Measurements from ENCODE around the gene GMPPB. TPM values are rescaled to one million over a fixed set of nuclear protein-coding genes. Genes with fewer than 3 reads are reported as not detected.

The GMPPB gene
- total and polyA plus RNA-seq, 4 donors = 12.6 to 57.8 (median 35.6) TPM

DNA sequence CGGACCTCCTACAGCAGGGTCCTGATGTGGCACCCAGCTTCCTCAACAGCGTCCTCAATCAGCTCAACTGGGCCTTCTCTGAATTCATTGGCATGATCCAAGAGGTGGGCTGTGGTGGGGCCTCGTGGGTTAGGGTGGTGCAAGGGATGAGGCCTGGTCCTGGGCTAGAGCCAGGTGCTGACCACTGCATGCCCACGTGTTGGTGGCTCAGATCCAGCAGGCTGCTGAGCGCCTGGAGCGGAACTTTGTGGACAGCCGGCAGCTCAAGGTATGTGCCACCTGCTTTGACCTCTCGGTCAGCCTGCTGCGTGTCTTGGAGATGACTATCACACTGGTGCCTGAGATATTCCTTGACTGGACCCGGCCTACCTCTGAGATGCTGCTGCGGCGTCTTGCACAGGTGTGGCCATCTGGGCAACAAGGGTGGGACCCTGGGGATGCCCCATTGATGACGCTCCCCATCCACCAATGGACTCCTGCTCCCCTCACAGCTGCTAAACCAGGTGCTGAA is 8.1 kb downstream of the GMPPB start:
- Histone ChIP-seq H3K9ac (ENCODE audit: low read depth in 1 of 2, low read length in 2 of 2) (no peak overlapping the region), H3K36me3 (ENCODE audit: control insufficient read depth in 4 of 4, insufficient read depth in 3 of 4, low read depth in 1 of 4, low read length in 3 of 4) (peaks cover 6 to 63% (median 23%) of the 10 kb centered on the region in 4 donors), H3K27me3 (ENCODE audit: control insufficient read depth in 4 of 4, insufficient read depth in 4 of 4, low read length in 3 of 4) (no peaks in the 10 kb centered on the region), H3K9me3 (ENCODE audit: control insufficient read depth in 4 of 4, low read length in 3 of 4) (no peaks in the 10 kb centered on the region), H3K4me1 (ENCODE audit: control insufficient read depth in 4 of 4, insufficient read depth in 4 of 4, low read length in 3 of 4) (peaks cover 2 to 14% (median 7%) of the 10 kb centered on the region in 4 donors), H3K27ac (ENCODE audit: low read depth in 1 of 2, low read length in 2 of 2) (no peak overlapping the region), H3K4me3 (ENCODE audit: low read depth in 1 of 3, low read length in 3 of 3) (no peak overlapping the region)
- 92% methylated on average over 13 of the region's 13 CpGs for WGBS
- DNase-seq (ENCODE audit: low spot score) = no peak
- TF ChIP-seq, protein P1, sequence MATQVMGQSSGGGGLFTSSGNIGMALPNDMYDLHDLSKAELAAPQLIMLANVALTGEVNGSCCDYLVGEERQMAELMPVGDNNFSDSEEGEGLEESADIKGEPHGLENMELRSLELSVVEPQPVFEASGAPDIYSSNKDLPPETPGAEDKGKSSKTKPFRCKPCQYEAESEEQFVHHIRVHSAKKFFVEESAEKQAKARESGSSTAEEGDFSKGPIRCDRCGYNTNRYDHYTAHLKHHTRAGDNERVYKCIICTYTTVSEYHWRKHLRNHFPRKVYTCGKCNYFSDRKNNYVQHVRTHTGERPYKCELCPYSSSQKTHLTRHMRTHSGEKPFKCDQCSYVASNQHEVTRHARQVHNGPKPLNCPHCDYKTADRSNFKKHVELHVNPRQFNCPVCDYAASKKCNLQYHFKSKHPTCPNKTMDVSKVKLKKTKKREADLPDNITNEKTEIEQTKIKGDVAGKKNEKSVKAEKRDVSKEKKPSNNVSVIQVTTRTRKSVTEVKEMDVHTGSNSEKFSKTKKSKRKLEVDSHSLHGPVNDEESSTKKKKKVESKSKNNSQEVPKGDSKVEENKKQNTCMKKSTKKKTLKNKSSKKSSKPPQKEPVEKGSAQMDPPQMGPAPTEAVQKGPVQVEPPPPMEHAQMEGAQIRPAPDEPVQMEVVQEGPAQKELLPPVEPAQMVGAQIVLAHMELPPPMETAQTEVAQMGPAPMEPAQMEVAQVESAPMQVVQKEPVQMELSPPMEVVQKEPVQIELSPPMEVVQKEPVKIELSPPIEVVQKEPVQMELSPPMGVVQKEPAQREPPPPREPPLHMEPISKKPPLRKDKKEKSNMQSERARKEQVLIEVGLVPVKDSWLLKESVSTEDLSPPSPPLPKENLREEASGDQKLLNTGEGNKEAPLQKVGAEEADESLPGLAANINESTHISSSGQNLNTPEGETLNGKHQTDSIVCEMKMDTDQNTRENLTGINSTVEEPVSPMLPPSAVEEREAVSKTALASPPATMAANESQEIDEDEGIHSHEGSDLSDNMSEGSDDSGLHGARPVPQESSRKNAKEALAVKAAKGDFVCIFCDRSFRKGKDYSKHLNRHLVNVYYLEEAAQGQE (IDR thresholded peaks at IDR 0.05) = no peak
- no peak for TF ChIP-seq HNF4G (IDR thresholded peaks at IDR 0.05)
- TF ChIP-seq RAD21 (IDR thresholded peaks at IDR 0.05) = no peak
- no peak for TF ChIP-seq NR2F2 (IDR thresholded peaks at IDR 0.05)
- no peak for TF ChIP-seq JUND (IDR thresholded peaks at IDR 0.05)
- TF ChIP-seq, protein P2, sequence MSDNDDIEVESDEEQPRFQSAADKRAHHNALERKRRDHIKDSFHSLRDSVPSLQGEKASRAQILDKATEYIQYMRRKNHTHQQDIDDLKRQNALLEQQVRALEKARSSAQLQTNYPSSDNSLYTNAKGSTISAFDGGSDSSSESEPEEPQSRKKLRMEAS (IDR thresholded peaks at IDR 0.05) = no peak
- no peak for TF ChIP-seq YY1 (IDR thresholded peaks at IDR 0.05)
- TF ChIP-seq RXRA (IDR thresholded peaks at IDR 0.05) = no peak
- TF ChIP-seq GABPA (IDR thresholded peaks at IDR 0.05 in 1 of 2, conservative IDR thresholded peaks at IDR 0.05 in 1 of 2) = no peak
- TF ChIP-seq EGR1 (IDR thresholded peaks at IDR 0.05; ENCODE audit: low read depth in 2 of 2) = no peak
- TF ChIP-seq, protein P3, sequence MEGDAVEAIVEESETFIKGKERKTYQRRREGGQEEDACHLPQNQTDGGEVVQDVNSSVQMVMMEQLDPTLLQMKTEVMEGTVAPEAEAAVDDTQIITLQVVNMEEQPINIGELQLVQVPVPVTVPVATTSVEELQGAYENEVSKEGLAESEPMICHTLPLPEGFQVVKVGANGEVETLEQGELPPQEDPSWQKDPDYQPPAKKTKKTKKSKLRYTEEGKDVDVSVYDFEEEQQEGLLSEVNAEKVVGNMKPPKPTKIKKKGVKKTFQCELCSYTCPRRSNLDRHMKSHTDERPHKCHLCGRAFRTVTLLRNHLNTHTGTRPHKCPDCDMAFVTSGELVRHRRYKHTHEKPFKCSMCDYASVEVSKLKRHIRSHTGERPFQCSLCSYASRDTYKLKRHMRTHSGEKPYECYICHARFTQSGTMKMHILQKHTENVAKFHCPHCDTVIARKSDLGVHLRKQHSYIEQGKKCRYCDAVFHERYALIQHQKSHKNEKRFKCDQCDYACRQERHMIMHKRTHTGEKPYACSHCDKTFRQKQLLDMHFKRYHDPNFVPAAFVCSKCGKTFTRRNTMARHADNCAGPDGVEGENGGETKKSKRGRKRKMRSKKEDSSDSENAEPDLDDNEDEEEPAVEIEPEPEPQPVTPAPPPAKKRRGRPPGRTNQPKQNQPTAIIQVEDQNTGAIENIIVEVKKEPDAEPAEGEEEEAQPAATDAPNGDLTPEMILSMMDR (IDR thresholded peaks at IDR 0.05; ENCODE audit: low read depth, low read length, missing input control) = no peak
- TF ChIP-seq, protein P4, sequence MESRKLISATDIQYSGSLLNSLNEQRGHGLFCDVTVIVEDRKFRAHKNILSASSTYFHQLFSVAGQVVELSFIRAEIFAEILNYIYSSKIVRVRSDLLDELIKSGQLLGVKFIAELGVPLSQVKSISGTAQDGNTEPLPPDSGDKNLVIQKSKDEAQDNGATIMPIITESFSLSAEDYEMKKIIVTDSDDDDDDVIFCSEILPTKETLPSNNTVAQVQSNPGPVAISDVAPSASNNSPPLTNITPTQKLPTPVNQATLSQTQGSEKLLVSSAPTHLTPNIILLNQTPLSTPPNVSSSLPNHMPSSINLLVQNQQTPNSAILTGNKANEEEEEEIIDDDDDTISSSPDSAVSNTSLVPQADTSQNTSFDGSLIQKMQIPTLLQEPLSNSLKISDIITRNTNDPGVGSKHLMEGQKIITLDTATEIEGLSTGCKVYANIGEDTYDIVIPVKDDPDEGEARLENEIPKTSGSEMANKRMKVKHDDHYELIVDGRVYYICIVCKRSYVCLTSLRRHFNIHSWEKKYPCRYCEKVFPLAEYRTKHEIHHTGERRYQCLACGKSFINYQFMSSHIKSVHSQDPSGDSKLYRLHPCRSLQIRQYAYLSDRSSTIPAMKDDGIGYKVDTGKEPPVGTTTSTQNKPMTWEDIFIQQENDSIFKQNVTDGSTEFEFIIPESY (IDR thresholded peaks at IDR 0.05) = no peak
- no peak for TF ChIP-seq FOXA2 (IDR thresholded peaks at IDR 0.05)
- TF ChIP-seq, protein P5, sequence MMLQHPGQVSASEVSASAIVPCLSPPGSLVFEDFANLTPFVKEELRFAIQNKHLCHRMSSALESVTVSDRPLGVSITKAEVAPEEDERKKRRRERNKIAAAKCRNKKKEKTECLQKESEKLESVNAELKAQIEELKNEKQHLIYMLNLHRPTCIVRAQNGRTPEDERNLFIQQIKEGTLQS (IDR thresholded peaks at IDR 0.05) = no peak
- no peak for TF ChIP-seq HNF4A (conservative IDR thresholded peaks at IDR 0.05)
- TF ChIP-seq TAF1 (conservative IDR thresholded peaks at IDR 0.05) = no peak
- no peak for TF ChIP-seq FOXA1 (IDR thresholded peaks at IDR 0.05)
- no peak for TF ChIP-seq SP1 (IDR thresholded peaks at IDR 0.05)

Measured in liver (tissue), 9 donors.